H9 (cell line): Measurements from ENCODE around the gene CYSLTR1. TPM values are rescaled to one million over a fixed set of nuclear protein-coding genes. Genes with fewer than 3 reads are reported as not detected.

ENCODE experiments used
- DNase-seq: peaks from one replicate; pipeline ENCODE4 v3.0.0-alpha.2; 2017
- H2AFZ ChIP-seq: one replicate; pipeline ENCODE4 v1.6.1; 2013; ENCODE audit warnings: mild to moderate bottlenecking, low read length, control low read depth, moderate library complexity
- H2AK5ac ChIP-seq: 2 replicates; pipeline ENCODE4 v1.6.1; 2013; ENCODE audit warnings: low read length, control low read depth, mixed read lengths; ENCODE audit not compliant: insufficient read length
- H2BK120ac ChIP-seq: one replicate; pipeline ENCODE4 v1.6.1; 2013; ENCODE audit warnings: low read depth, mild to moderate bottlenecking, low read length, control low read depth, inconsistent platforms; ENCODE audit not compliant: poor library complexity, severe bottlenecking
- H2BK12ac ChIP-seq: 2 replicates; pipeline ENCODE4 v1.6.1; 2013; ENCODE audit warnings: low read length, control low read depth, mixed read lengths, low read depth; ENCODE audit not compliant: insufficient read length
- H2BK15ac ChIP-seq: 2 replicates; pipeline ENCODE4 v1.6.1; 2013; ENCODE audit warnings: low read depth, low read length, control low read depth
- H2BK20ac ChIP-seq: one replicate; pipeline ENCODE4 v1.6.1; 2013; ENCODE audit warnings: low read depth, mild to moderate bottlenecking, low read length, control low read depth, inconsistent platforms; ENCODE audit not compliant: poor library complexity, severe bottlenecking
- H2BK5ac ChIP-seq: 2 replicates; pipeline ENCODE4 v1.6.1; 2013; ENCODE audit warnings: low read length, control low read depth, mixed read lengths; ENCODE audit not compliant: insufficient read length
- H3K14ac ChIP-seq: 2 replicates; pipeline ENCODE4 v1.6.1; 2013; ENCODE audit warnings: low read length, control low read depth; ENCODE audit not compliant: insufficient read depth
- H3K18ac ChIP-seq: 2 replicates; pipeline ENCODE4 v1.6.1; 2013; ENCODE audit warnings: low read depth, mild to moderate bottlenecking, mixed read lengths, low read length, control low read depth; ENCODE audit not compliant: insufficient read length
- H3K23ac ChIP-seq: 2 replicates; pipeline ENCODE4 v1.6.1; 2013; ENCODE audit warnings: low read length, control low read depth, mixed read lengths, low read depth; ENCODE audit not compliant: insufficient read length
- H3K23me2 ChIP-seq: 2 replicates; pipeline ENCODE4 v1.6.1; 2013; ENCODE audit warnings: low read depth, mild to moderate bottlenecking, mixed read lengths, low read length, control low read depth; ENCODE audit not compliant: insufficient read length, poor library complexity, severe bottlenecking
- H3K27ac ChIP-seq: 2 replicates; pipeline ENCODE4 v1.5.1; 2013; ENCODE audit warnings: low read length, control low read depth, mixed read lengths, low read depth; ENCODE audit not compliant: insufficient read length
- H3K27me3 ChIP-seq: 2 replicates; pipeline ENCODE4 v1.6.1; 2013; ENCODE audit warnings: low read length, control low read depth, inconsistent platforms; ENCODE audit not compliant: insufficient read depth
- H3K4ac ChIP-seq: 2 replicates; pipeline ENCODE4 v1.6.1; 2013; ENCODE audit warnings: low read depth, mild to moderate bottlenecking, control low read depth, inconsistent platforms, low read length, moderate library complexity
- H3K4me1 ChIP-seq: 2 replicates; pipeline ENCODE4 v1.6.1; 2013; ENCODE audit warnings: low read length, control low read depth, inconsistent platforms; ENCODE audit not compliant: insufficient read depth
- H3K4me2 ChIP-seq: 2 replicates; pipeline ENCODE4 v1.6.1; 2013; ENCODE audit warnings: low read length, control low read depth, mixed read lengths; ENCODE audit not compliant: insufficient read length, insufficient read depth
- H3K56ac ChIP-seq: 2 replicates; pipeline ENCODE4 v1.6.1; 2013; ENCODE audit warnings: low read depth, mild to moderate bottlenecking, mixed read lengths, low read length, control low read depth; ENCODE audit not compliant: insufficient read length
- H3K79me1 ChIP-seq: 2 replicates; pipeline ENCODE4 v1.6.1; 2013; ENCODE audit warnings: low read depth, mild to moderate bottlenecking, moderate library complexity, low read length, control low read depth, inconsistent platforms; ENCODE audit not compliant: insufficient read depth, poor library complexity, severe bottlenecking
- H3K79me2 ChIP-seq: 2 replicates; pipeline ENCODE4 v1.6.1; 2013; ENCODE audit warnings: low read length, control low read depth, inconsistent platforms; ENCODE audit not compliant: insufficient read depth
- H3K9ac ChIP-seq: 2 replicates; pipeline ENCODE4 v1.6.1; 2013; ENCODE audit warnings: low read length, control low read depth, mixed read lengths; ENCODE audit not compliant: insufficient read length; ENCODE audit errors: extremely low read depth
- H3K9me3 ChIP-seq: one replicate; pipeline ENCODE4 v1.6.1; 2013; ENCODE audit warnings: low read depth, low read length, inconsistent platforms; ENCODE audit not compliant: control insufficient read depth
- H3T11ph ChIP-seq: one replicate; pipeline ENCODE4 v1.6.1; 2013; ENCODE audit warnings: mild to moderate bottlenecking, low read length, control low read depth, inconsistent platforms
- H4K20me1 ChIP-seq: one replicate; pipeline ENCODE4 v1.6.1; 2013; ENCODE audit not compliant: control insufficient read depth, insufficient read length, insufficient read depth
- H4K5ac ChIP-seq: 2 replicates; pipeline ENCODE4 v1.6.1; 2013; ENCODE audit warnings: low read depth, mild to moderate bottlenecking, mixed read lengths, low read length, control low read depth; ENCODE audit not compliant: insufficient read length
- H4K8ac ChIP-seq: replicated peaks from 2 replicates; pipeline ENCODE4 v1.6.1; 2013; ENCODE audit warnings: low read length, control low read depth, mixed read lengths, low read depth; ENCODE audit not compliant: insufficient read length
- H4K91ac ChIP-seq: 2 replicates; pipeline ENCODE4 v1.6.1; 2013; ENCODE audit warnings: low read depth, mild to moderate bottlenecking, moderate library complexity, mixed read lengths, low read length, control low read depth; ENCODE audit not compliant: insufficient read length
- H3K27ac Mint-ChIP-seq, 3 experiments: 2 replicates in 2 of 3; 3 replicates in 1 of 3; pipeline ENCODE4 v1.8.0; 2020 to 2021; ENCODE audit warnings: mixed read lengths in 3 of 3, mild to moderate bottlenecking in 1 of 3, moderate library complexity in 1 of 3
- H3K27me3 Mint-ChIP-seq: 2 replicates; pipeline ENCODE4 v1.8.0; 2021; ENCODE audit warnings: low read depth, mild to moderate bottlenecking, moderate library complexity, mixed read lengths
- H3K36me3 Mint-ChIP-seq, 3 experiments: 2 replicates in 2 of 3; 3 replicates in 1 of 3; pipeline ENCODE4 v1.8.0; 2020 to 2021; ENCODE audit warnings: low read depth in 3 of 3, mixed read lengths in 3 of 3; ENCODE audit not compliant: insufficient read depth in 1 of 3
- H3K4me1 Mint-ChIP-seq, 2 experiments: 2 replicates each; pipeline ENCODE4 v1.8.0; 2020; ENCODE audit warnings: mixed read lengths in 2 of 2
- H3K4me3 Mint-ChIP-seq, 2 experiments: 2 replicates in 1 of 2; 3 replicates in 1 of 2; pipeline ENCODE4 v1.8.0; 2020 to 2021; ENCODE audit warnings: mild to moderate bottlenecking in 2 of 2, mixed read lengths in 2 of 2, moderate library complexity in 1 of 2
- H3K9me3 Mint-ChIP-seq, 2 experiments: 2 replicates in 1 of 2; 3 replicates in 1 of 2; pipeline ENCODE4 v1.8.0; 2020; ENCODE audit warnings: mild to moderate bottlenecking in 2 of 2, mixed read lengths in 2 of 2, moderate library complexity in 1 of 2
- CTCF ChIP-seq: fragments of 200-600 bp; sonication (generic); conservative IDR thresholded peaks from 3 replicates; pipeline ENCODE4 v1.8.0; 2021; ENCODE audit warnings: antibody characterized with exemption, mild to moderate bottlenecking
- total RNA-seq: library from RNA; stranded (reverse); gene quantifications from 2 replicates; pipeline ENCODE4 v1.2.1, GENCODE V29; 2021

CYSLTR1 gene
- total RNA-seq, 1 experiment from 2014 or later: not detected

GRCh38 chrX:78322863-78323262 is 4.5 kb downstream of the CYSLTR1 start:
- H3K18ac ChIP-seq: no peak overlapping the region
- no peak overlapping the region for H2BK20ac ChIP-seq
- no peak overlapping the region for H3K27ac Mint-ChIP-seq
- no peak overlapping the region for H4K8ac ChIP-seq
- no peaks in the 10 kb centered on the region for H3K27me3 Mint-ChIP-seq
- TF ChIP-seq CTCF: no peak
- no peak overlapping the region for H3K9ac ChIP-seq
- H3K9me3 Mint-ChIP-seq: peaks cover 43 to 51% of the 10 kb centered on the region in 2 experiments
- no peak overlapping the region for H3K4ac ChIP-seq
- H3K9me3 ChIP-seq: peaks cover 14% of the 10 kb centered on the region
- H2BK120ac ChIP-seq: no peak overlapping the region
- no peak overlapping the region for H2BK5ac ChIP-seq
- H3K79me2 ChIP-seq: no peaks in the 10 kb centered on the region
- H2AFZ ChIP-seq: no peak overlapping the region
- H2AK5ac ChIP-seq: no peak overlapping the region
- no peaks in the 10 kb centered on the region for H3K79me1 ChIP-seq
- no peaks in the 10 kb centered on the region for H3K4me1 ChIP-seq
- peaks cover 0 to 3% (median 2%) of the 10 kb centered on the region in 3 experiments; a peak in 2 of 7 replicates for H3K36me3 Mint-ChIP-seq
- no peak overlapping the region for H3K4me2 ChIP-seq
- H3K14ac ChIP-seq: no peak overlapping the region
- H3K4me1 Mint-ChIP-seq: peaks cover 8% of the 10 kb centered on the region in 2 experiments
- H4K91ac ChIP-seq: no peak overlapping the region
- no peak overlapping the region for H2BK15ac ChIP-seq
- no peaks in the 10 kb centered on the region for H3K27me3 ChIP-seq
- H3K56ac ChIP-seq: no peak overlapping the region
- no peak for DNase-seq
- no peak overlapping the region for H2BK12ac ChIP-seq
- H3T11ph ChIP-seq: no peak overlapping the region
- H4K20me1 ChIP-seq: no peaks in the 10 kb centered on the region
- H3K23me2 ChIP-seq: no peaks in the 10 kb centered on the region
- no peak overlapping the region for H3K27ac ChIP-seq
- H3K23ac ChIP-seq: no peak overlapping the region
- no peak overlapping the region for H3K4me3 Mint-ChIP-seq
- H4K5ac ChIP-seq: no peak overlapping the region
